Measurements from ENCODE around the gene TNFRSF19. TPM values are rescaled to one million over a fixed set of nuclear protein-coding genes. Genes with fewer than 3 reads are reported as not detected.

TNFRSF19 gene
- total and polyA plus RNA-seq, 11 donors: 9.1 to 35.7 (median 25.6) TPM

DNA sequence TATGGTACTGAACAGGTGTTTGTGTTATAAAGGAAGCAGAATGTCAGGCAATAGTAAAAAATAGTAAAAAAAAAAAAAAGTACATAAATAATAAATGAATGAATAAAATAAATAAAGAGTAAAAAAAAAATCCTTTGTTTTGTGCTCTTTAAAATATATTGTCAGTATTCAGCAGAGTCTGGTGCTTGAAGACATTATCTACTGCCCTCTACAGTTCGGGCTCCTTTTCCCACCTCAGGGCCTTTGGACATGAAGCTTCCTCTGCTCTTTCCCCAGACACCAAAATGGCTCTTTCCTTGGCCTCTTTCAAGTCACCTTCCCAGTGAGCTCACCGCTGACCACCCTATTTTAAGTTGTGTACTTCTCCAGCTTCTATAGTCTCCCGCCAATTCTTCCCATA, 137.5 kb downstream of the TNFRSF19 start:
- DNase-seq (no peak), ATAC-seq (no peak)
- H3K9me3 ChIP-seq: peaks cover 0 to 9% (median 0%) of the 10 kb centered on the region in 12 donors
- H3K4me1 ChIP-seq: peaks cover 0 to 19% (median 8%) of the 10 kb centered on the region in 12 donors
- H3K27ac ChIP-seq: no peak overlapping the region
- H3K36me3 ChIP-seq: no peaks in the 10 kb centered on the region
- WGBS, 4 donors: 90 to 98% (median 93%) methylated on average over 3 of the region's 3 CpGs
- no peak overlapping the region for H3K4me3 ChIP-seq
- no peak for TF ChIP-seq POLR2A (IDR thresholded peaks at IDR 0.05)
- TF ChIP-seq, protein P1, sequence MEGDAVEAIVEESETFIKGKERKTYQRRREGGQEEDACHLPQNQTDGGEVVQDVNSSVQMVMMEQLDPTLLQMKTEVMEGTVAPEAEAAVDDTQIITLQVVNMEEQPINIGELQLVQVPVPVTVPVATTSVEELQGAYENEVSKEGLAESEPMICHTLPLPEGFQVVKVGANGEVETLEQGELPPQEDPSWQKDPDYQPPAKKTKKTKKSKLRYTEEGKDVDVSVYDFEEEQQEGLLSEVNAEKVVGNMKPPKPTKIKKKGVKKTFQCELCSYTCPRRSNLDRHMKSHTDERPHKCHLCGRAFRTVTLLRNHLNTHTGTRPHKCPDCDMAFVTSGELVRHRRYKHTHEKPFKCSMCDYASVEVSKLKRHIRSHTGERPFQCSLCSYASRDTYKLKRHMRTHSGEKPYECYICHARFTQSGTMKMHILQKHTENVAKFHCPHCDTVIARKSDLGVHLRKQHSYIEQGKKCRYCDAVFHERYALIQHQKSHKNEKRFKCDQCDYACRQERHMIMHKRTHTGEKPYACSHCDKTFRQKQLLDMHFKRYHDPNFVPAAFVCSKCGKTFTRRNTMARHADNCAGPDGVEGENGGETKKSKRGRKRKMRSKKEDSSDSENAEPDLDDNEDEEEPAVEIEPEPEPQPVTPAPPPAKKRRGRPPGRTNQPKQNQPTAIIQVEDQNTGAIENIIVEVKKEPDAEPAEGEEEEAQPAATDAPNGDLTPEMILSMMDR (IDR thresholded peaks at IDR 0.05): peak in 7 of 12 donors; percentile 5 to 40 (median 25)
- intact Hi-C loops (cut with DNase I): loop anchor here in 7 of 10 donors (2.0 to 10.0 kb wide), 8 partner anchors 103 to 243 kb away; partner anchors contain the start of gene TNFRSF19 (in 2 of the 7)
- no peaks in the 10 kb centered on the region for H3K27me3 ChIP-seq

DNA sequence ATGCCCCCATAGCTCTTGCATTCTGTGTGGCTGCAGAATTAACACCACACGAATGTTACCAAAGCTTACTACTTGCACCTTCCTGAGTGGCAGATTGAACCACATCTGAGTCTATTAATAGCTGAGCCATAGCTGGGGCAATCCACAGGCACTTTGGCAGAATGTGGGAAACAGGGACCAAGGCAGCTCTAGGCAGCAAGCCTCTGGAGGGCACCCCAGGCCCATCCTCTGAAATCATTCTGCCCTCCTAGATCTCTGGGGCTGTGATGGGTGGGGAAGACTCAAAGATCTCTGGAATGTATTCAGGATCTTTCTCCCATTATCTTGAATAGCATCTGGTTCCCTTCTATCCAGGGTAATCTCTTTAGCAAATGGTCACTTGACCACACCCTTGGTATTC, 139.3 kb downstream of the TNFRSF19 start:
- Histone ChIP-seq H3K36me3 (no peaks in the 10 kb centered on the region), H3K9me3 (peaks cover 0 to 12% (median 0%) of the 10 kb centered on the region in 12 donors), H3K4me1 (peaks cover 0 to 9% (median 6%) of the 10 kb centered on the region in 12 donors), H3K4me3 (no peak overlapping the region), H3K27me3 (no peaks in the 10 kb centered on the region), H3K27ac (no peak overlapping the region)
- 17 to 40% (median 30%) methylated on average over 1 of the region's 1 CpG for WGBS, 4 donors
- ATAC-seq (peak; percentile 88 to 93 (median 91)), DNase-seq (peak in 1 of 5 donors; percentile 46)
- TF ChIP-seq POLR2A (IDR thresholded peaks at IDR 0.05): no peak
- TF ChIP-seq, protein P1 (IDR thresholded peaks at IDR 0.05): peak in 6 of 12 donors; percentile 10 to 42 (median 26)
- intact Hi-C loops (cut with DNase I): loop anchor here in 7 of 10 donors (2.0 to 10.0 kb wide), 8 partner anchors 105 to 245 kb away; partner anchors contain the start of gene TNFRSF19 (in 2 of the 7)

DNA sequence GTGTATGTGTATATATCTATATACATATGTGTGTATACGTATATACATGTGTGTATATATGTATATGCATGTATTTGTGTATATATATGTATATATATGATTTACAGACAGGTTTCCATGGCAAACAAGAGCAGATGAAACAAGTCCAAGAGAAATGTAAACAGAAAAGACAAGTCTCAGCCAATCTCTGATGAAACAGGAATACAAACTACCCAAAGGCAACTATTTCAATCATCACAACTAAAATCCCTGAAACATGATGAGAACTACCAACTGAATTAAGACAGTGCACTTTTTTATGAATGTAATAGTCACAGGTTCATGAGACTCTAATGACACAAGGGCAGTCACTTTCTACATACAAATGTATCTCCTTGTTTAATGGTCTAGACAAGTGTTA, 140.2 kb downstream of the TNFRSF19 start:
- Histone ChIP-seq H3K4me3 (no peak overlapping the region), H3K36me3 (no peaks in the 10 kb centered on the region), H3K27ac (no peak overlapping the region), H3K4me1 (peaks cover 0 to 9% (median 6%) of the 10 kb centered on the region in 12 donors), H3K9me3 (peaks cover 0 to 12% (median 0%) of the 10 kb centered on the region in 12 donors), H3K27me3 (no peaks in the 10 kb centered on the region)
- intact Hi-C loops (cut with DNase I): loop anchor here in 3 of 10 donors (10.0 kb wide), 3 partner anchors 154 to 246 kb away; no protein-coding TSS in a partner anchor
- WGBS, 4 donors: 86 to 98% (median 94%) methylated on average over 1 of the region's 1 CpG
- ATAC-seq (no peak), DNase-seq (no peak)
- TF ChIP-seq, protein P1 (IDR thresholded peaks at IDR 0.05): no peak
- TF ChIP-seq POLR2A (IDR thresholded peaks at IDR 0.05): no peak

DNA sequence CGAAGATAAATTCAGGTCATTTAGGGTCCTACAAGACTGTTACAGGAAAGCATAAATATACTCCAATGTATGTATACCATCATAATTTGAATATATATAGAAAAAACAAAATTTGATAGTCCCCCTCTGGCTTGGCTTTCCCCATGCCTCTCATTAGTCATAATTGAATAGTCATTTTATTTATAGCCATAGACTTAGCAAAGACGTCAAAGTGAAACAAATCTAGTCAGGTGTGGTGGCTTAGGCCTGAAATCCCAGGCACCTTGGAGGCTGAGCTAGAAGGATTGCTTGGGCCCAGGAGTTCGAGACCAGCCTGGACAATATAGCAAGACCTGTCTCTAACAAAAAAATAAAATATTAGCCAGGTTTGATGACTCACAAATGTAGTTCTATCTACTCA, 141.1 kb downstream of the TNFRSF19 start:
- no peaks in the 10 kb centered on the region for H3K27me3 ChIP-seq
- no peaks in the 10 kb centered on the region for H3K36me3 ChIP-seq
- no peak overlapping the region for H3K27ac ChIP-seq
- intact Hi-C loops (cut with DNase I): loop anchor here in 3 of 10 donors (10.0 kb wide), 3 partner anchors 153 to 247 kb away; no protein-coding TSS in a partner anchor
- H3K4me3 ChIP-seq: no peak overlapping the region
- DNase-seq (no peak), ATAC-seq (no peak)
- H3K9me3 ChIP-seq: peaks cover 0 to 12% (median 0%) of the 10 kb centered on the region in 12 donors
- 90 to 93% (median 91%) methylated on average over 3 of the region's 3 CpGs for WGBS, 4 donors
- peaks cover 0 to 9% (median 6%) of the 10 kb centered on the region in 12 donors for H3K4me1 ChIP-seq
- TF ChIP-seq POLR2A (IDR thresholded peaks at IDR 0.05): no peak
- TF ChIP-seq, protein P1 (IDR thresholded peaks at IDR 0.05): no peak

Measured in heart left ventricle (tissue), 16 donors.